ENCODE results near the gene PIP4K2A.

DNA sequence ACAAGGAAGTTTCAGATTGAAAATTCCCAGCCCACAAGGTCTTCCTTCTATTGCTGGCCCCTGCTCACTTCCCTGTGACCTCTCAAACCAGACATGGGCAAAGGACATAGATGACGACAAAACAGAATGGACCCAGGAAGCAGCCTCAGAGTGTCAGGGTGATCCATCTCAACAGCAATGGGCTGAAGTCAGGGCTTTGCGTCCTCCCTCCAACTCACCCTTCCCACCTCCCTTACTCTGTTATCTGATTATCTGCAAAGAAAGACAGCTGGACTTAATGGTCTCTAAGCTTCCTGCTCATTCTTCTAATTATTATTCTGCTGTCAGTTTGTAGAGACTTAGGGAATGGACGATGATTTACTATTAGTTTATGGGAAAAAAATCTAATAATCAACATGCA is 115.9 kb downstream of the PIP4K2A start:
- TF ChIP-seq, protein P1, sequence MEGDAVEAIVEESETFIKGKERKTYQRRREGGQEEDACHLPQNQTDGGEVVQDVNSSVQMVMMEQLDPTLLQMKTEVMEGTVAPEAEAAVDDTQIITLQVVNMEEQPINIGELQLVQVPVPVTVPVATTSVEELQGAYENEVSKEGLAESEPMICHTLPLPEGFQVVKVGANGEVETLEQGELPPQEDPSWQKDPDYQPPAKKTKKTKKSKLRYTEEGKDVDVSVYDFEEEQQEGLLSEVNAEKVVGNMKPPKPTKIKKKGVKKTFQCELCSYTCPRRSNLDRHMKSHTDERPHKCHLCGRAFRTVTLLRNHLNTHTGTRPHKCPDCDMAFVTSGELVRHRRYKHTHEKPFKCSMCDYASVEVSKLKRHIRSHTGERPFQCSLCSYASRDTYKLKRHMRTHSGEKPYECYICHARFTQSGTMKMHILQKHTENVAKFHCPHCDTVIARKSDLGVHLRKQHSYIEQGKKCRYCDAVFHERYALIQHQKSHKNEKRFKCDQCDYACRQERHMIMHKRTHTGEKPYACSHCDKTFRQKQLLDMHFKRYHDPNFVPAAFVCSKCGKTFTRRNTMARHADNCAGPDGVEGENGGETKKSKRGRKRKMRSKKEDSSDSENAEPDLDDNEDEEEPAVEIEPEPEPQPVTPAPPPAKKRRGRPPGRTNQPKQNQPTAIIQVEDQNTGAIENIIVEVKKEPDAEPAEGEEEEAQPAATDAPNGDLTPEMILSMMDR (conservative IDR thresholded peaks at IDR 0.05) = no peak
- no peak for TF ChIP-seq EZH2 (IDR thresholded peaks at IDR 0.05; ENCODE audit: low read depth)
